Panc1 (cell line): Measurements from ENCODE around the gene PPP2R3B. TPM values are rescaled to one million over a fixed set of nuclear protein-coding genes. Genes with fewer than 3 reads are reported as not detected.

ENCODE experiments used
- ATAC-seq: fragments of 200-7000 bp; cut with Tn5 transposase; 2 replicates; pipeline ENCODE4 v1.9.1; 2020; ENCODE audit warnings: mild to moderate bottlenecking, moderate library complexity
- BruUV-seq: library from RNA; stranded (reverse); fragments of 400-500 nt; replicated peaks from 2 replicates; lab custom pipeline; 2021; lab: Mats Ljungman, UMichigan
- CTCF ChIA-PET: fragments of 300-600 bp; sonication (Branson Sonifier 250); formaldehyde crosslinking; loops from one replicate; lab custom pipeline; 2022; ENCODE audit warnings: antibody characterized with exemption; lab: Charles Lee
- POLR2A ChIA-PET: fragments of 300-600 bp; sonication (Branson Sonifier 250); formaldehyde crosslinking; loops from one replicate; lab custom pipeline; 2022; ENCODE audit warnings: antibody characterized with exemption; lab: Charles Lee
- DNase-seq: peaks from one replicate; pipeline ENCODE4 v3.0.0-alpha.2; 2010; ENCODE audit warnings: low read depth, low spot score
- H3K27ac ChIP-seq: 2 replicates; pipeline ENCODE4 v1.5.1; 2011; ENCODE audit warnings: mild to moderate bottlenecking, low read length, inconsistent platforms
- H3K27me3 ChIP-seq: fragments of 200-500 bp; sonication (Bioruptor generic); 2 replicates; pipeline ENCODE4 v1.6.0; 2014; ENCODE audit warnings: low read length, inconsistent platforms; ENCODE audit not compliant: control insufficient read depth, insufficient read depth
- H3K36me3 ChIP-seq: fragments of 200-500 bp; sonication (Bioruptor generic); 2 replicates; pipeline ENCODE4 v1.5.1; 2014; ENCODE audit warnings: inconsistent platforms, mild to moderate bottlenecking, low read length, moderate library complexity; ENCODE audit not compliant: control insufficient read depth, insufficient read depth
- H3K4me1 ChIP-seq: 2 replicates; pipeline ENCODE4 v1.5.1; 2011; ENCODE audit warnings: inconsistent platforms, mild to moderate bottlenecking, low read length, moderate library complexity; ENCODE audit not compliant: control insufficient read depth, insufficient read depth
- H3K4me3 ChIP-seq, 2 experiments: 2 replicates each; pipeline ENCODE4 v1.5.1; 2011 to 2012; ENCODE audit warnings: low read depth in 2 of 2, low read length in 2 of 2, mild to moderate bottlenecking in 2 of 2, inconsistent platforms in 1 of 2, moderate library complexity in 1 of 2
- H3K9me3 ChIP-seq: fragments of 200-500 bp; sonication (Bioruptor generic); 2 replicates; pipeline ENCODE4 v1.5.1; 2014; ENCODE audit warnings: low read depth, mild to moderate bottlenecking, inconsistent platforms, low read length, moderate library complexity; ENCODE audit not compliant: control insufficient read depth, insufficient read depth
- CTCF ChIP-seq: fragments of 450-650 bp; IDR thresholded peaks from 2 replicates; pipeline ENCODE4 v1.5.1; 2017; ENCODE audit warnings: mild to moderate bottlenecking
- POLR2AphosphoS5 ChIP-seq: IDR thresholded peaks from 2 replicates; pipeline ENCODE4 v1.6.1; 2012; ENCODE audit warnings: mild to moderate bottlenecking, low read depth, low read length, moderate library complexity
- REST ChIP-seq, 2 experiments: IDR thresholded peaks; 2 replicates each; pipeline ENCODE4 v1.6.1; 2011 to 2012; ENCODE audit warnings: low read depth in 2 of 2, control low read depth in 1 of 2, low read length in 1 of 2, mild to moderate bottlenecking in 1 of 2, moderate library complexity in 1 of 2; ENCODE audit not compliant: insufficient read depth in 1 of 2
- SIN3A ChIP-seq: IDR thresholded peaks from 2 replicates; pipeline ENCODE4 v1.6.1; 2012; ENCODE audit warnings: low read depth, mild to moderate bottlenecking, low read length, moderate library complexity, borderline replicate concordance; ENCODE audit not compliant: insufficient read depth
- TCF7L2 ChIP-seq: IDR thresholded peaks from 2 replicates; pipeline ENCODE4 v1.6.1; 2011; ENCODE audit warnings: mild to moderate bottlenecking, low read depth, low read length, inconsistent platforms
- in situ Hi-C: cut with HindIII; loops from 2 replicates; pipeline ENCODE4 v1.10.0; 2016; ENCODE audit warnings: low sequenced_read_pairs, low pct_unique_long_range_greater_than_20kb
- intact Hi-C: fragments of 100-400 bp; cut with micrococcal nuclease; formaldehyde crosslinking; loops from one replicate; pipeline ENCODE4 v1.10.0; 2022; ENCODE audit not compliant: unreplicated experiment
- total RNA-seq: library from RNA; stranded (reverse); gene quantifications from one replicate; pipeline ENCODE4 v1.2.1, GENCODE V29; 2021; ENCODE audit not compliant: unreplicated experiment

Gene PPP2R3B
- total RNA-seq, 1 experiment from 2014 or later: 19.2 TPM

- ChIA-PET POLR2A (no interaction called here), CTCF (no interaction called here)
- no TSS peak for BruUV-seq
- Histone ChIP-seq H3K4me1 (no peaks in the 10 kb centered on the region), H3K27me3 (no peaks in the 10 kb centered on the region), H3K27ac (no peak overlapping the region), H3K9me3 (no peaks in the 10 kb centered on the region), H3K36me3 (no peaks in the 10 kb centered on the region), H3K4me3 (no peak overlapping the region)
- no peak for ATAC-seq
- TF ChIP-seq POLR2AphosphoS5 (no peak), TCF7L2 (no peak), CTCF (no peak), SIN3A (no peak), REST (IDR thresholded peaks at IDR 0.05; ENCODE audit: insufficient read depth in 1 of 2, low read depth in 2 of 2, low read length in 1 of 2) (no peak)
- intact Hi-C loops (no loop called here), in situ Hi-C loops (no loop called here)
- DNase-seq: no peak
Observed at GRCh38 chrX:332916-333610, 53.6 kb downstream of the PPP2R3B start.

GRCh38 chrX:332496-332860 is 54.2 kb downstream of the PPP2R3B start:
- H3K27me3 ChIP-seq: no peaks in the 10 kb centered on the region
- ChIA-PET CTCF (no interaction called here), POLR2A (no interaction called here)
- H3K27ac ChIP-seq: no peak overlapping the region
- H3K4me3 ChIP-seq: no peak overlapping the region
- ATAC-seq (no peak), DNase-seq (no peak)
- in situ Hi-C loops: no loop called here
- H3K36me3 ChIP-seq: no peaks in the 10 kb centered on the region
- intact Hi-C loops: no loop called here
- TF ChIP-seq SIN3A: no peak
- no peak for TF ChIP-seq POLR2AphosphoS5
- no peak for TF ChIP-seq REST (IDR thresholded peaks at IDR 0.05; ENCODE audit: insufficient read depth in 1 of 2, low read depth in 2 of 2, low read length in 1 of 2)
- TF ChIP-seq TCF7L2: no peak
- no peak for TF ChIP-seq CTCF
- H3K9me3 ChIP-seq: no peaks in the 10 kb centered on the region
- H3K4me1 ChIP-seq: no peaks in the 10 kb centered on the region
- BruUV-seq: no TSS peak
